RCC 7860 (cell line): ENCODE results near the gene PCMTD2.
"Not testable (repeated sequence)": the region's sequence is repeated elsewhere in the genome, so short reads cannot be mapped to it uniquely, and the experiment has no call there.

Experiments used
- DNase-seq: peaks from one replicate; pipeline ENCODE4 v3.0.0-alpha.2; 2015; ENCODE audit warnings: low spot score
- FAIRE-seq: peaks from 2 replicates; lab custom pipeline; 2012; peaks lifted over from hg19 to GRCh38; lab: Jason Lieb, UNC

PCMTD2 gene

DNA sequence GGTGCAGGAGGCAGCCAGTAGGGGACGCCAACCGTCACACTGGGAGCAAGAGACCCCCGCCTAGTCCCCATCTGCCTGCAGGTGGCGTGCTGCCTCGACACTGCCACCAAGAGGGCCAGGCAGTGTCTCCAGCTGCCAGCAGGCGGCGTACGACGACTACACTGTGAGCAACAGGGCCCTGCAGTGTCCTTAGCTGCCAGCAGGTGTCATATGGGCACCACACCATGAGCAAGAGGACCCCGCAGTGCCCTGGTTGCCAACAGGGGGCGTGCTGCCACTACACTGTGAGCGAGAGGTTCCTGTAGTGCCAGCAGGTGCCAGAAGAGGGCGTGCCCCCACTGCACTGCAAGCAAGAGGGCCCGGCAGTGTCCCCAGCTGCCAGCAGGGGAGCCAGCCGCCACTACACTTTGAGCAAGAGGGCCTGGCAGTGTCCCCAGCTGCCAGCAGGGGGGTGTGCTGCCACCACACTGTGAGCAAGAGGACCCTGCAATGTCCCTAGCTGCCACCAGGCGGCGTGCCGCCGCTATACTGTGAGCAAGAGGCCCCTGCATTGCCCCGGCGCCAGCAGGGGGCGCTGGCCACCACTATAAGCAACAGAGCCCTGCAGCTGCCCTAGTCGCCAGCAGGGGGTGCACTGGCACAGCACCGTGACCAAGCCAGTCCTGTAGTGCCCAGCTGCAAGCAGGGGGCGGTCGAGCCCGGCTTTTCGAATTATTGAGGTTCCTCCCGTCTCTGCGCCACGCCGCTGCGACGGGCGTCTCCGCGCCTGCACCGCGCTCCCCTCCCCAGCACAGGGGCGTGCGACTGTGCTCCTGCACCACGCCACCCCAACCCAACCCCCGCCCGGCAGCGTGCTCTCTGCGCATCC lies 30.3 kb downstream of the PCMTD2 start:
- not testable (repeated sequence) for FAIRE-seq
- peak; percentile 41 for DNase-seq

DNA sequence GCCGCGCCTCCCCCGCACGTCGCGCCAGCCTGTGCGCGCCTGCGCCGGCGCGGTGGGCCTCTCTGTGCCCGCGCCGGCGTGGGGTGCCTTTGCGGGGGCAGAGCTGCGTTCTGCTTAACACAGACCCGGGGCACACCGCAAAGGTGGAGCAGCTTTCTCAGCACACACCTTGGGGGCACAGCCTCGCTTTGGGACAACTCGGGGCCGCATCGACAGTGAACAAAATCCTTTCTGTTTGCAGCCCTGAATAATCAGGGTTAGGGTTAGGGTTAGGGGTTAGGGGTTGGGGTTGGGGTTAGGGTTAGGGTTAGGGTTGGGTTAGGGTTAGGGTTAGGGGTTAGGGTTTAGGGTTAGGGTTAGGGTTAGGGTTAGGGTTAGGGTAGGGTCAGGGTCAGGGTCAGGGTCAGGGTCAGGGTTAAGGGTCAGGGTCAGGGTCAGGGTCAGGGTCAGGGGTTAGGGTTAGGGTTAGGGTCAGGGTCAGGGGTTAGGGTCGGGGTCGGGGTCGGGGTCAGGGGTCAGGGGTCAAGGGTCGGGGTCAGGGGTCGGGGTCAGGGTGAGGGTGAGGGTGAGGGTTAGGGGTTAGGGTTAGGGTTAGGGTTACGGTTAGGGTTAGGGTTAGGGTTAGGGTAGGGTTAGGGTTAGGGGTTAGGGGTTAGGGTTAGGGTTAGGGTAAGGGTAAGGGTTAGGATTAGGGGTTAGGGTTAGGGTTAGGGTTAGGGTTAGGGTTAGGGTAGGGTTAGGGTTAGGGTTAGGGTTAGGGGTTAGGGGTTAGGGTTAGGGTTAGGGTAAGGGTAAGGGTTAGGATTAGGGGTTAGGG lies 31.1 kb downstream of the PCMTD2 start:
- DNase-seq, FAIRE-seq: not testable (repeated sequence)

DNA sequence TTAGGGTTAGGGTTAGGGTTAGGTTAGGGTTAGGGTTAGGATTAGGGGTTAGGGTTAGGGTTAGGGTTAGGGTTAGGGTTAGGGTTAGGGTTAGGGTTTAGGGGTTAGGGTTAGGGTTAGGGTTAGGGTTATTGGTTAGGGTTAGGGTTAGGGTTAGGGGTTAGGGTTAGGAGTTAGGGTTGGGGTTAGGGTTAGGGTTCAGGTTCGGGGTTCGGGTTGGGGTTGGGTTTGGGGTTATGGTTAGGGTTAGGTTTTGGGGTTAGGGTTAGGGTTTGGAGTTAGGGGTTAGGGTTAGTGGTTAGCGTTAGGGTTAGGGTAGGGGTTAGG lies 31.7 kb downstream of the PCMTD2 start:
- not testable (repeated sequence) for DNase-seq, FAIRE-seq

DNA sequence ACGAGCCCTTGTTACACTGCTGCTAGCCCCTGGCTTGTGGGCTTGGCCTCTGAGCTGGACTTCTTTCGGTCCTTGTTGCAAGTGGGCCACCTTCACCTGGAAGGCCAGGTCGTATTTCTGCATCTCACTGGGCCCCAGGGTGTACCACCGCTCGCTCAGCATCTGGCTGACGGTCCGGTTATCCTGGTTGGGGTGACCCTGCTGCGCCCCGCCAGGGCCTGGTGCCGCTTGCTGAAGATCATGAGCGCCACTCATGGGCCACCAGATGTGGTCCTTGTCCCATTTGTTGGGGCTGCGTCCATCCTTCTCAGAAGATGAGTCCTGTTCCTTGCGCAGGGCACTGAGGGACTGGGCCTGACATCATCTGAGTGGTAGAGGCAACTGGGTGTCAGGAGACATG lies 36.6 kb downstream of the PCMTD2 start:
- DNase-seq, FAIRE-seq: not testable (repeated sequence)

DNA sequence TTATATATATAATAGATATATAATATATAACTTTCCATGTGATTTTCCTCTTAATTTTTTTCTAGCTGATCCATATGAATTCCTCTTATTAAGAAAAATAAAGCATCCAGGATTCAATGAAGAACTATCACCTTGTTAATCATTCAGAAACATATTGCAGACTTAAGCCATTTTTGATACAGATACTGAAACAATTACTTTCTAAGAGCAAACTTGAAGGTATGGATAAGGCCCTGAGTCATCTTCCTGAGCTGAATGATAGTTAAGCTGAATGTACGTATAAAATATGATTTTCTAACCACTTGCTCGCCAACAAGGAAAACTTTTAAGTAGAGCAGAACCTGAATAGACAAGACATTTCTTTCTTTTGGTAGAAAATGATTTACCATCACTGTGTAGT lies 47.5 kb downstream of the PCMTD2 start:
- not testable (repeated sequence) for FAIRE-seq, DNase-seq

DNA sequence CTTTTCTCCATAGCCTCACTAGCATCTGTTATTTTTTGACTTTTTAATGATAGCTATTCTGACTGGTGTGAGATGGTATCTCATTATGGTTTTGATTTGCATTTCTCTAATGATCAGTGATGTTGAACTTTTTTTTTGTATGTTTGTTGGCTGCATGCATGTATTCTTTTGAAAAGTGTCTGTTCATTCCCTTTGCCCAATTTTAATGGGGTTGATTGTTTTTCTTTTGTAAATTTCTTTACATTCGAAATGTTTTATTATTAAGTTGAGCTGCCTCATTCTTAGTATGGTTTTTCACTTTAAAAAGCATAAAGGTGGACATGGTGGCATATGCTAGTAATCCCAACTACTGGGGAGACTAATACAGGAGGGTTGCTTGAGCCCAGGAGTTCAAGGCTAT lies 58.2 kb downstream of the PCMTD2 start:
- not testable (repeated sequence) for DNase-seq, FAIRE-seq

DNA sequence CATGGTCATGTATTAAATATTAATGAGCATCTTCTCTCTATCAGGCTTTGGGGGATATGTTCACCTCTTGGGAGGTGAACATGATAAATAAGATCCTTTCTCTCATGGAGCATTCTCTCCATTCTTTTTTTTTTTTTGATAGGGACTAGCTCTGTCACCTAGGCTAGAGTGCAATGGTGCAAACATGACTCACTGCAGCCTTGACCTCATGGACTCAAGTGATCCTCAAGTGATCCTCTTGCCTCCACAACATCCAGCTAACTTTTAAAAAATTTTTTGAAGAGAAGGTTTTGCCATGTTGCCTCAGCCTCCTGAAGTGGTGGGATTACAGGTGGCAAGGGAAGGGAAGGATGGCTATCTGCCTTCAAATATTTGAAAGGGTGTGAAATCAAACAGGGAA lies 59.8 kb downstream of the PCMTD2 start:
- DNase-seq, FAIRE-seq: not testable (repeated sequence)

DNA sequence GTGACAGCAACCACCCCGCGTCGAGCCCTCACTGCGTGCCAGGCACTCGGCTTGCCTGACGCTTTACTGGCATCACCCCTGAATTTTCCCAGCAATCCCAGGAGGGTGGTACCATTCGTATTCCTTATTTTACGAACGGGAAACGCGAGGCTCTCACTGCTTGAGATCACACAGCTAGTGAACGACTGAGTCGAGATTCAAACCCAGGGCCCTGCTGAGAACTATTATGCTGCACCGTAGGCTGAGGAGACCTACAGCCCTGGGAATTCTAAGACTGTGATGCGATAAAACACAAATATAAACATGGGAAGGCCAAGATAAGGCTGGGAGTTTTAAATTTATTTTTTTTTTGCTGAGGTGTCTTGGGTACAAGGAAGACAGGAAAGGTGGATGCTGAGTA lies 60.3 kb downstream of the PCMTD2 start:
- not testable (repeated sequence) for DNase-seq, FAIRE-seq

DNA sequence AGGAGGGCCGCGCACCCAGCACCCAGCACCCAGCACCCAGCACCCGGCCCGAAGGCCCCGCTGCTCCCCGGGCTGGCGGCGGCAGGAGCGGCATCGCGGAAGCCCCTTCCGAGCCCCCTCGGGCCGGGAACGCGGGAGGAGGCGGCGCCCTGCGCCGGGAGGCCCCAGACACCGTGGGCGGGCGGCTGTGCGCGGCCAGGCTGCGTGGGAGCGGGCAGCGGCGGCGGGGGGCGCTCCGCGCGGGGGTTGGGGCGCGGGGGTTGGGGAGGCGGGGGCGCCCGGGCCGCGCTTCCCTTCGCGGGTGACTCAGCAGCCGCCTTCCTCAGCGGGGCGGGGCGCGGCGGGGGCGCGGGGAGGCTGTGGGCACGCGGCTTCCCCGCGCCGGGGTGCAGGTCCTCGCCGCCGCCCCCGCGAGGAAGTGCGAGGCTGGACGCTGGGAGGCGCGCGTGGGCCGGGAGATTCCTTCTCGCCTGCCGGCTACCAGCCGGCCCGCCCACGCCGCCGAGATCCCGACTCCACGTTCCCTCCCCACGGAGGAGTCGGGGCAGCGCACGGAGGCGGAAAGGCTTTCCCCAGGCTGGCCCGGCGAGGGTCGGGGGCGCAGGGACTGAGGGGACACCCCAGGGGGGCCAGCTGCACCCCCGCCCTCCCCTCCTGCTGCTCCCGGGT lies 61.0 kb downstream of the PCMTD2 start:
- FAIRE-seq, DNase-seq: not testable (repeated sequence)

DNA sequence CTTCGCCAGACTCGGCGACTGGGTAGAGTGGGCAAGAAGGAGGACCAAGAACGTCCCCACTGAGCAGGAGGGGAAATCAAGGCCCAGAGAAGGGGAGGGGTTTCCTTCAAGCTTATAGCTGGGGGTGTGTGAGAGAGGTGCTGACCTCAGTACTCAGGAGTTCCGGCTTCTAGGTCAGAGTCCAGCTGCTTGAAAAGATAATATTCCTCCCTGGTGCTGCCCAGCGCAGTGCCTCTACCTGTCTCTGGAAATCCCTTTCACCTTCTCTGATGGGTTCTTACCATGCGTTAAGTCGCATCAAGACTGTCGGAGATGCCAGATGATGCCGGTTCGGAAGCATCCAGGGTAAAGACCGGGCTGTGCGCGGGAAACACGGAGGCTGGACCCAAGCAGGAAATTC lies 61.8 kb downstream of the PCMTD2 start:
- not testable (repeated sequence) for DNase-seq, FAIRE-seq

DNA sequence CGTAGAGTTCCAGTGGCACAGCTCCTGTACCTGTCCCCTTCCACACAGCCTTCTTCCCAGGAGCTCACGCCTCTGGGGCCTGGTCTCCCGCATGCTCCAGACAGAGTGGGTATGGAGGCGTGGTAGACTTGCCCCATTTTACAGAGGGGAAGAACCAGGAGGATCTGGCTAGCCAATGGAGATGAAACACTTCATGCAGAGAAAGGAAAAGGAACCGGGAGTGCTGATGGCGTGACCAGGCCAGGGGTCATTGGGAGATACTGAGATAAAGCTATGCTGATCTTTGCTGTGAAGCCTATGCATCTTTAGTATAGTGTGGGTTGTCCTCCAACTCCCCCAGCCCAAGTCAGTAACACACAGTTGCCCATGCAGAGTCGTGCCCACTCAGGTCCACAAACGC lies 62.5 kb downstream of the PCMTD2 start:
- DNase-seq, FAIRE-seq: not testable (repeated sequence)

DNA sequence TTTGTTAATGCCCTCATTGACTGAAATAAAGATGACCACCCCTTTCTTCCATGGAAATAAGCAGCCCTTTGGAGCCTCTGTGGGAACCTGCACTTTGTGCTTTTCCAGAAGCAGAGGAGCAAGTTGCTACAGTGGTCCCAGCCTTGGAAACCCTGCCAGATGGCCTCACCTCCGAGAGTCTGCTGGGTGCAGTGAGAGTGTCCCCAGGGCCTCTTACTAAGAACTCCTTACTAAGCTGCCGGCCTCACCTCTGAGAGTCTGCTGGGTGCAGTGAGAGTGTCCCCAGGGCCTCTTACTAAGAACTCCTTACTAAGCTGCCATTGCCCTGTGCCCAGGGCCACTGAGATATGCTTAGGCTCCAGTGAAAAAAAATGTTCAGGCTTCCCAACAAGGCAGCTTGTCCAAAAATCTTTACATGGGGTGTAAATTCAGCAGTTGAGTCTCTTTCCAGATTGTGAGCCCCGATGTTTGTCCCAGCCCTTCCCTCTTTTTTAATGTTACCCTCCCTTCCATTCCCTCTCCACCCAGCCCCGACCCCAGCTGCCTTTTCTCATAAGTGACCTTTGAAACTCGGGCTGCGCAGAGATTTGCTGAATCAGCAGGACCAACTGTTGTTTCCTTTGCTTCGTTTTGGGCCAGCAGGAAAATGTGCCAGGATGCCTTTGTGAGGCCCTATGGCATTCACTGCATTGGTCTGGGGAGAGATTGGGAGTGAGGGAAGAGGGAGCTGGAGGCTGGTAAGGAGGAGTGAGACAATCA lies 66.7 kb downstream of the PCMTD2 start:
- FAIRE-seq, DNase-seq: not testable (repeated sequence)
